ENCODE measurements around the gene HOXB2. TPM values are rescaled to one million over a fixed set of nuclear protein-coding genes. Genes with fewer than 3 reads are reported as not detected.

HOXB2 gene
- total RNA-seq, 3 donors from 2014 or later (not counting 1 experiment from before 2014, with no cell fraction given): 21.6 to 30.5 (median 24.7) TPM

- no peak for ATAC-seq
- Histone ChIP-seq H3K4me1 (ENCODE audit: control insufficient read depth, insufficient read depth, low read length) (peaks cover 22% of the 10 kb centered on the region), H3K9me3 (ENCODE audit: control insufficient read depth, insufficient read depth, low read length) (no peaks in the 10 kb centered on the region), H3K4me3 (ENCODE audit: low read length) (no peak overlapping the region), H3K36me3 (ENCODE audit: control insufficient read depth, insufficient read depth, low read length) (no peaks in the 10 kb centered on the region), H3K27ac (ENCODE audit: low read length) (no peak overlapping the region), H3K27me3 (ENCODE audit: control insufficient read depth, insufficient read depth, low read length) (no peaks in the 10 kb centered on the region)
- 87% methylated on average over 5 of the region's 7 CpGs for WGBS (ENCODE audit: insufficient coverage)
- Mint-ChIP-seq H3K36me3 (no peaks in the 10 kb centered on the region), H3K27me3 (ENCODE audit: low read depth in 2 of 2) (peaks cover 0 to 17% of the 10 kb centered on the region in 2 donors), H3K9me3 (no peaks in the 10 kb centered on the region), H3K4me1 (peaks cover 29 to 43% of the 10 kb centered on the region in 2 donors), H3K27ac (no peak overlapping the region), H3K4me3 (peak overlapping the region; percentile 76)
- TF ChIP-seq CTCF (IDR thresholded peaks at IDR 0.05): no peak
- no peak for DNase-seq
- intact Hi-C loops (cut with micrococcal nuclease): no loop called here
These were observed 11.9 kb upstream of the HOXB2 start for GRCh38 chr17:48556576-48557401.

GRCh38 chr17:48556229-48556575 is 11.3 kb upstream of the HOXB2 start:
- peaks cover 16% of the 10 kb centered on the region for H3K4me1 ChIP-seq (ENCODE audit: control insufficient read depth, insufficient read depth, low read length)
- Mint-ChIP-seq H3K27ac (peak overlapping the region in 1 of 2 donors; percentile 87), H3K4me1 (peaks cover 23 to 37% of the 10 kb centered on the region in 2 donors), H3K36me3 (no peaks in the 10 kb centered on the region), H3K9me3 (no peaks in the 10 kb centered on the region), H3K27me3 (ENCODE audit: low read depth in 2 of 2) (peaks cover 0 to 17% of the 10 kb centered on the region in 2 donors), H3K4me3 (peak overlapping the region; percentile 76)
- ATAC-seq (peak in 1 of 3 donors; percentile 28), DNase-seq (no peak)
- 89% methylated on average over 4 of the region's 5 CpGs for WGBS (ENCODE audit: insufficient coverage)
- intact Hi-C loops (cut with micrococcal nuclease): no loop called here
- no peak for TF ChIP-seq CTCF (IDR thresholded peaks at IDR 0.05)
- no peak overlapping the region for H3K27ac ChIP-seq (ENCODE audit: low read length)
- no peaks in the 10 kb centered on the region for H3K27me3 ChIP-seq (ENCODE audit: control insufficient read depth, insufficient read depth, low read length)
- no peak overlapping the region for H3K4me3 ChIP-seq (ENCODE audit: low read length)
- H3K9me3 ChIP-seq (ENCODE audit: control insufficient read depth, insufficient read depth, low read length): no peaks in the 10 kb centered on the region
- no peaks in the 10 kb centered on the region for H3K36me3 ChIP-seq (ENCODE audit: control insufficient read depth, insufficient read depth, low read length)

GRCh38 chr17:48555258-48556228 is 10.6 kb upstream of the HOXB2 start:
- H3K4me1 Mint-ChIP-seq: peaks cover 20 to 34% of the 10 kb centered on the region in 2 donors
- no peaks in the 10 kb centered on the region for H3K9me3 ChIP-seq (ENCODE audit: control insufficient read depth, insufficient read depth, low read length)
- H3K4me3 ChIP-seq (ENCODE audit: low read length): peak overlapping the region; percentile 17
- intact Hi-C loops (cut with micrococcal nuclease): no loop called here
- no peaks in the 10 kb centered on the region for H3K9me3 Mint-ChIP-seq
- H3K36me3 Mint-ChIP-seq: no peaks in the 10 kb centered on the region
- peak; percentile 40 to 79 (median 76) for ATAC-seq
- TF ChIP-seq CTCF (IDR thresholded peaks at IDR 0.05): no peak
- peaks cover 13% of the 10 kb centered on the region for H3K4me1 ChIP-seq (ENCODE audit: control insufficient read depth, insufficient read depth, low read length)
- peak overlapping the region; percentile 95 for H3K4me3 Mint-ChIP-seq
- DNase-seq: peak in 1 of 2 donors; percentile 55
- H3K27me3 Mint-ChIP-seq (ENCODE audit: low read depth in 2 of 2): peaks cover 0 to 17% of the 10 kb centered on the region in 2 donors
- peak overlapping the region; percentile 87 for H3K27ac Mint-ChIP-seq
- H3K27ac ChIP-seq (ENCODE audit: low read length): no peak overlapping the region
- no peaks in the 10 kb centered on the region for H3K27me3 ChIP-seq (ENCODE audit: control insufficient read depth, insufficient read depth, low read length)
- H3K36me3 ChIP-seq (ENCODE audit: control insufficient read depth, insufficient read depth, low read length): peaks cover 2% of the 10 kb centered on the region
- whole genome bisulfite sequencing (ENCODE audit: insufficient coverage): 10% methylated on average over 33 of the region's 36 CpGs
